ENCODE results near the gene ICA1L.
"Not testable (repeated sequence)": the region's sequence is repeated elsewhere in the genome, so short reads cannot be mapped to it uniquely, and the experiment has no call there.

The ICA1L gene

GRCh38 chr2:202885190-202885589 lies 13.6 kb upstream of the ICA1L start:
- Histone ChIP-seq H3K27ac (ENCODE audit: low read depth, low read length) (no peak overlapping the region), H3K4me1 (ENCODE audit: control insufficient read depth, insufficient read depth, low read length) (no peaks in the 10 kb centered on the region), H3K4me3 (ENCODE audit: low read depth, low read length) (no peak overlapping the region), H3K9me3 (ENCODE audit: control insufficient read depth, insufficient read depth, low read depth, low read length) (no peaks in the 10 kb centered on the region), H3K27me3 (ENCODE audit: control insufficient read depth, insufficient read depth, low read length) (no peaks in the 10 kb centered on the region), H3K36me3 (ENCODE audit: control insufficient read depth, insufficient read depth, low read length) (peaks cover 83% of the 10 kb centered on the region), H3K9ac (ENCODE audit: low read length) (no peak overlapping the region)

- Histone ChIP-seq H3K9me3 (ENCODE audit: control insufficient read depth, insufficient read depth, low read depth, low read length) (no peaks in the 10 kb centered on the region), H3K4me3 (ENCODE audit: low read depth, low read length) (no peak overlapping the region), H3K9ac (ENCODE audit: low read length) (no peak overlapping the region), H3K27ac (ENCODE audit: low read depth, low read length) (no peak overlapping the region), H3K4me1 (ENCODE audit: control insufficient read depth, insufficient read depth, low read length) (no peaks in the 10 kb centered on the region), H3K27me3 (ENCODE audit: control insufficient read depth, insufficient read depth, low read length) (no peaks in the 10 kb centered on the region), H3K36me3 (ENCODE audit: control insufficient read depth, insufficient read depth, low read length) (peaks cover 82% of the 10 kb centered on the region)
These were observed 12.6 kb upstream of the ICA1L start for GRCh38 chr2:202883987-202884675.

- H3K9me3 ChIP-seq (ENCODE audit: control insufficient read depth, insufficient read depth, low read depth, low read length), result no peaks in the 10 kb centered on the region
- H3K4me1 ChIP-seq (ENCODE audit: control insufficient read depth, insufficient read depth, low read length), result no peaks in the 10 kb centered on the region
- H3K9ac ChIP-seq (ENCODE audit: low read length), result no peak overlapping the region
- no peak overlapping the region for H3K4me3 ChIP-seq (ENCODE audit: low read depth, low read length)
- no peaks in the 10 kb centered on the region for H3K27me3 ChIP-seq (ENCODE audit: control insufficient read depth, insufficient read depth, low read length)
- peaks cover 69% of the 10 kb centered on the region for H3K36me3 ChIP-seq (ENCODE audit: control insufficient read depth, insufficient read depth, low read length)
- H3K27ac ChIP-seq (ENCODE audit: low read depth, low read length), result no peak overlapping the region
These were observed 10.0 kb upstream of the ICA1L start for GRCh38 chr2:202881570-202881969.

- Histone ChIP-seq H3K9me3 (ENCODE audit: control insufficient read depth, insufficient read depth, low read depth, low read length) (no peaks in the 10 kb centered on the region), H3K9ac (ENCODE audit: low read length) (no peak overlapping the region), H3K4me3 (ENCODE audit: low read depth, low read length) (no peak overlapping the region), H3K36me3 (ENCODE audit: control insufficient read depth, insufficient read depth, low read length) (peaks cover 42% of the 10 kb centered on the region), H3K27ac (ENCODE audit: low read depth, low read length) (no peak overlapping the region), H3K27me3 (ENCODE audit: control insufficient read depth, insufficient read depth, low read length) (no peaks in the 10 kb centered on the region), H3K4me1 (ENCODE audit: control insufficient read depth, insufficient read depth, low read length) (no peaks in the 10 kb centered on the region)
These were observed 6.1 kb upstream of the ICA1L start for GRCh38 chr2:202877699-202878098.

- peak overlapping the region; percentile 86 for H3K4me3 ChIP-seq (ENCODE audit: low read depth, low read length)
- no peaks in the 10 kb centered on the region for H3K4me1 ChIP-seq (ENCODE audit: control insufficient read depth, insufficient read depth, low read length)
- H3K9me3 ChIP-seq (ENCODE audit: control insufficient read depth, insufficient read depth, low read depth, low read length), result no peaks in the 10 kb centered on the region
- H3K9ac ChIP-seq (ENCODE audit: low read length), result peak overlapping the region; percentile 67
- no peaks in the 10 kb centered on the region for H3K36me3 ChIP-seq (ENCODE audit: control insufficient read depth, insufficient read depth, low read length)
- H3K27ac ChIP-seq (ENCODE audit: low read depth, low read length), result no peak overlapping the region
- H3K27me3 ChIP-seq (ENCODE audit: control insufficient read depth, insufficient read depth, low read length), result no peaks in the 10 kb centered on the region
These were observed 901 bp downstream of the ICA1L start for GRCh38 chr2:202870431-202871299.

GRCh38 chr2:202861987-202862386 lies 9.6 kb downstream of the ICA1L start:
- Histone ChIP-seq H3K9ac (ENCODE audit: low read length) (no peak overlapping the region), H3K4me1 (ENCODE audit: control insufficient read depth, insufficient read depth, low read length) (no peaks in the 10 kb centered on the region), H3K27ac (ENCODE audit: low read depth, low read length) (no peak overlapping the region), H3K27me3 (ENCODE audit: control insufficient read depth, insufficient read depth, low read length) (no peaks in the 10 kb centered on the region), H3K9me3 (ENCODE audit: control insufficient read depth, insufficient read depth, low read depth, low read length) (no peaks in the 10 kb centered on the region), H3K36me3 (ENCODE audit: control insufficient read depth, insufficient read depth, low read length) (no peaks in the 10 kb centered on the region), H3K4me3 (ENCODE audit: low read depth, low read length) (no peak overlapping the region)

- Histone ChIP-seq H3K36me3 (ENCODE audit: control insufficient read depth, insufficient read depth, low read length) (no peaks in the 10 kb centered on the region), H3K4me1 (ENCODE audit: control insufficient read depth, insufficient read depth, low read length) (no peaks in the 10 kb centered on the region), H3K27me3 (ENCODE audit: control insufficient read depth, insufficient read depth, low read length) (no peaks in the 10 kb centered on the region), H3K9me3 (ENCODE audit: control insufficient read depth, insufficient read depth, low read depth, low read length) (no peaks in the 10 kb centered on the region), H3K9ac (ENCODE audit: low read length) (no peak overlapping the region), H3K27ac (ENCODE audit: low read depth, low read length) (no peak overlapping the region), H3K4me3 (ENCODE audit: low read depth, low read length) (no peak overlapping the region)
These were observed 13.0 kb downstream of the ICA1L start for GRCh38 chr2:202858601-202859000.

- H3K27me3 ChIP-seq (ENCODE audit: control insufficient read depth, insufficient read depth, low read length); H3K4me1 ChIP-seq (ENCODE audit: control insufficient read depth, insufficient read depth, low read length); H3K36me3 ChIP-seq (ENCODE audit: control insufficient read depth, insufficient read depth, low read length); H3K9me3 ChIP-seq (ENCODE audit: control insufficient read depth, insufficient read depth, low read depth, low read length); H3K27ac ChIP-seq (ENCODE audit: low read depth, low read length); H3K4me3 ChIP-seq (ENCODE audit: low read depth, low read length): not testable (repeated sequence)
- H3K9ac ChIP-seq (ENCODE audit: low read length), result peak overlapping the region; percentile 33
These were observed 22.2 kb downstream of the ICA1L start for GRCh38 chr2:202849343-202849742.

- Histone ChIP-seq H3K36me3 (ENCODE audit: control insufficient read depth, insufficient read depth, low read length) (no peaks in the 10 kb centered on the region), H3K4me1 (ENCODE audit: control insufficient read depth, insufficient read depth, low read length) (no peaks in the 10 kb centered on the region; the same call in 1 of the 2 replicates), H3K9me3 (ENCODE audit: control insufficient read depth, insufficient read depth, low read depth, low read length) (no peaks in the 10 kb centered on the region), H3K27ac (ENCODE audit: low read depth, low read length) (no peak overlapping the region), H3K4me3 (ENCODE audit: low read depth, low read length) (no peak overlapping the region), H3K9ac (ENCODE audit: low read length) (peak overlapping the region; percentile 33), H3K27me3 (ENCODE audit: control insufficient read depth, insufficient read depth, low read length) (no peaks in the 10 kb centered on the region)
These were observed 22.8 kb downstream of the ICA1L start for GRCh38 chr2:202848813-202849212.

GRCh38 chr2:202847693-202848524 lies 23.7 kb downstream of the ICA1L start:
- H3K4me1 ChIP-seq (ENCODE audit: control insufficient read depth, insufficient read depth, low read length), result no peaks in the 10 kb centered on the region; the same call in 1 of the 2 replicates
- no peak overlapping the region for H3K27ac ChIP-seq (ENCODE audit: low read depth, low read length)
- no peaks in the 10 kb centered on the region for H3K27me3 ChIP-seq (ENCODE audit: control insufficient read depth, insufficient read depth, low read length)
- no peak overlapping the region for H3K4me3 ChIP-seq (ENCODE audit: low read depth, low read length)
- H3K36me3 ChIP-seq (ENCODE audit: control insufficient read depth, insufficient read depth, low read length), result no peaks in the 10 kb centered on the region
- H3K9me3 ChIP-seq (ENCODE audit: control insufficient read depth, insufficient read depth, low read depth, low read length), result peaks cover 2% of the 10 kb centered on the region; the same call in 1 of the 2 replicates
- H3K9ac ChIP-seq (ENCODE audit: low read length), result no peak overlapping the region

Data from HUES6 (cell line).